Liver (tissue), 9 donors: ENCODE results near the gene ARID5B. TPM values are rescaled to one million over a fixed set of nuclear protein-coding genes. Genes with fewer than 3 reads are reported as not detected.

Experiments
- DNase-seq: peaks from one replicate; pipeline ENCODE4 v3.0.0-alpha.2; 2017; ENCODE audit warnings: low spot score
- H3K27ac ChIP-seq, 2 donors: one replicate each; pipeline ENCODE4 v1.7.0; 2013; ENCODE audit warnings: inconsistent platforms in 2 of 2, low read length in 2 of 2, control low read depth in 1 of 2, low read depth in 1 of 2, mild to moderate bottlenecking in 1 of 2
- H3K27me3 ChIP-seq, 4 donors: one replicate each; pipeline versions ENCODE4 v1.6.1 to v1.7.0; 2013; ENCODE audit warnings: low read length in 3 of 4, inconsistent platforms in 1 of 4, mild to moderate bottlenecking in 1 of 4, moderate library complexity in 1 of 4; ENCODE audit not compliant: control insufficient read depth in 4 of 4, insufficient read depth in 4 of 4
- H3K36me3 ChIP-seq, 4 donors: one replicate each; pipeline versions ENCODE4 v1.6.1 to v1.7.0; 2013; ENCODE audit warnings: low read length in 3 of 4, mild to moderate bottlenecking in 3 of 4, low read depth in 1 of 4, moderate library complexity in 1 of 4; ENCODE audit not compliant: control insufficient read depth in 4 of 4, insufficient read depth in 3 of 4
- H3K4me1 ChIP-seq, 4 donors: one replicate each; pipeline versions ENCODE4 v1.6.1 to v1.7.0; 2013; ENCODE audit warnings: low read length in 3 of 4, mild to moderate bottlenecking in 3 of 4, moderate library complexity in 1 of 4; ENCODE audit not compliant: control insufficient read depth in 4 of 4, insufficient read depth in 4 of 4
- H3K4me3 ChIP-seq, 3 donors: one replicate each; pipeline versions ENCODE4 v1.6.1 to v1.7.0; 2013; ENCODE audit warnings: low read length in 3 of 3, control low read depth in 1 of 3, low read depth in 1 of 3, mild to moderate bottlenecking in 1 of 3
- H3K9ac ChIP-seq, 2 donors: one replicate each; pipeline ENCODE4 v1.7.0; 2013; ENCODE audit warnings: low read length in 2 of 2, mild to moderate bottlenecking in 2 of 2, moderate library complexity in 2 of 2, control low read depth in 1 of 2, low read depth in 1 of 2
- H3K9me3 ChIP-seq, 4 donors: one replicate each; pipeline versions ENCODE4 v1.6.1 to v1.7.0; 2013; ENCODE audit warnings: low read length in 3 of 4; ENCODE audit not compliant: control insufficient read depth in 4 of 4
- EGR1 ChIP-seq, 2 donors: IDR thresholded peaks; 2 replicates each; pipeline ENCODE4 v1.6.1; 2016 to 2018; ENCODE audit warnings: antibody characterized with exemption in 2 of 2, low read depth in 2 of 2
- FOXA1 ChIP-seq: IDR thresholded peaks from 2 replicates; pipeline ENCODE4 v1.6.1; 2016; ENCODE audit warnings: antibody characterized with exemption
- FOXA2 ChIP-seq: IDR thresholded peaks from 2 replicates; pipeline ENCODE4 v1.6.1; 2016; ENCODE audit warnings: antibody characterized with exemption
- GABPA ChIP-seq, 2 donors: IDR thresholded peaks in 1 of 2; conservative IDR thresholded peaks in 1 of 2; 2 replicates each; pipeline ENCODE4 v1.6.1; 2016; ENCODE audit warnings: antibody characterized with exemption in 2 of 2, mild to moderate bottlenecking in 1 of 2, moderate library complexity in 1 of 2
- HNF4A ChIP-seq, 2 donors: conservative IDR thresholded peaks; 2 replicates each; pipeline ENCODE4 v1.6.1; 2016; ENCODE audit warnings: antibody characterized with exemption in 2 of 2, mild to moderate bottlenecking in 2 of 2
- HNF4G ChIP-seq: IDR thresholded peaks from 2 replicates; pipeline ENCODE4 v1.6.1; 2016; ENCODE audit warnings: antibody characterized with exemption
- JUND ChIP-seq, 2 donors: IDR thresholded peaks; 2 replicates each; pipeline ENCODE4 v1.6.1; 2016; ENCODE audit warnings: antibody characterized with exemption in 2 of 2
- MAX ChIP-seq: IDR thresholded peaks from 2 replicates; pipeline ENCODE4 v1.6.1; 2016; ENCODE audit warnings: antibody characterized with exemption
- NR2F2 ChIP-seq: IDR thresholded peaks from 2 replicates; pipeline ENCODE4 v1.6.1; 2016; ENCODE audit warnings: antibody characterized with exemption
- RAD21 ChIP-seq, 2 donors: IDR thresholded peaks; 2 replicates each; pipeline ENCODE4 v1.6.1; 2016; ENCODE audit warnings: antibody characterized with exemption in 2 of 2, mild to moderate bottlenecking in 2 of 2
- RXRA ChIP-seq, 2 donors: IDR thresholded peaks; 2 replicates each; pipeline ENCODE4 v1.6.1; 2017 to 2018; ENCODE audit warnings: antibody characterized with exemption in 2 of 2, mild to moderate bottlenecking in 1 of 2
- SP1 ChIP-seq: IDR thresholded peaks from 2 replicates; pipeline ENCODE4 v1.6.1; 2018; ENCODE audit warnings: antibody characterized with exemption, mild to moderate bottlenecking
- TAF1 ChIP-seq: conservative IDR thresholded peaks from 2 replicates; pipeline ENCODE4 v1.6.1; 2016; ENCODE audit warnings: antibody characterized with exemption, mild to moderate bottlenecking
- YY1 ChIP-seq: IDR thresholded peaks from 2 replicates; pipeline ENCODE4 v1.6.1; 2016; ENCODE audit warnings: antibody characterized with exemption, mild to moderate bottlenecking
- ZBTB33 ChIP-seq: IDR thresholded peaks from 2 replicates; pipeline ENCODE4 v1.6.1; 2016; ENCODE audit warnings: antibody characterized with exemption
- WGBS: extraction: QIAGEN DNeasy Blood & Tissue Kit; methylation state at CpG from one replicate; pipeline ENCODE4 v1.1.7; 2013; 5-methylcytosine and 5-hydroxymethylcytosine counted together
- polyA plus RNA-seq, 2 donors: library from polyadenylated mRNA; stranded (reverse) in 1 of 2; unstranded in 1 of 2; fragments of 200-250 nt in 1 of 2; fragments of >200 nt in 1 of 2; fragmentation: Nextera tagmentation in 1 of 2; extraction: Ambion mirVana in 1 of 2; gene quantifications; one replicate each; pipeline versions ENCODE4 v1.2.1 to v1.2.3, GENCODE V29; 2013 to 2015
- total RNA-seq, 2 donors: library from RNA; depleted of rRNA; stranded (reverse); fragments of >200 nt; gene quantifications; one replicate each; pipeline ENCODE4 v1.2.3, GENCODE V29; 2014
- TF ChIP-seq, protein P1 (sequence below): IDR thresholded peaks from 2 replicates; pipeline ENCODE4 v1.6.1; 2016; ENCODE audit warnings: antibody characterized with exemption
- TF ChIP-seq, protein P2 (sequence below): fragments of 150-350 bp; IDR thresholded peaks from 2 replicates; pipeline ENCODE4 v1.5.1; 2017; ENCODE audit warnings: improper control_type of control experiment, low read depth, low read length; ENCODE audit not compliant: missing input control
- TF ChIP-seq, protein P3 (sequence below): IDR thresholded peaks from 2 replicates; pipeline ENCODE4 v1.6.1; 2016; ENCODE audit warnings: antibody characterized with exemption, mild to moderate bottlenecking
- donor health status: healthy.
- donor health status: healthy.
- donor health status: healthy.
- donor health status: healthy.
- donor health status: healthy.

Gene ARID5B
- total and polyA plus RNA-seq, 4 donors: 1.3 to 6.4 (median 5.2) TPM

GRCh38 chr10:61904733-61905725, 3.5 kb downstream of the ARID5B start:
- H3K9me3 ChIP-seq: no peaks in the 10 kb centered on the region
- H3K27me3 ChIP-seq: no peaks in the 10 kb centered on the region
- H3K4me3 ChIP-seq: peak overlapping the region in 1 of 3 donors; percentile 80
- 41% methylated on average over 6 of the region's 6 CpGs for WGBS
- no peaks in the 10 kb centered on the region for H3K36me3 ChIP-seq
- peak overlapping the region; percentile 99 to 100 for H3K27ac ChIP-seq
- H3K4me1 ChIP-seq: peaks cover 1 to 24% (median 14%) of the 10 kb centered on the region in 4 donors
- H3K9ac ChIP-seq: peak overlapping the region in 1 of 2 donors; percentile 98
- no peak for DNase-seq
- TF ChIP-seq EGR1 (IDR thresholded peaks at IDR 0.05; ENCODE audit: low read depth in 2 of 2): peak in 1 of 2 donors; percentile 22
- TF ChIP-seq GABPA (IDR thresholded peaks at IDR 0.05 in 1 of 2, conservative IDR thresholded peaks at IDR 0.05 in 1 of 2): no peak
- no peak for TF ChIP-seq HNF4A (conservative IDR thresholded peaks at IDR 0.05)
- TF ChIP-seq JUND (IDR thresholded peaks at IDR 0.05): peak; percentile 85 to 91
- peak; percentile 46 to 53 for TF ChIP-seq RAD21 (IDR thresholded peaks at IDR 0.05)
- TF ChIP-seq YY1: no peak
- no peak for TF ChIP-seq HNF4G
- no peak for TF ChIP-seq NR2F2
- TF ChIP-seq, protein P1, sequence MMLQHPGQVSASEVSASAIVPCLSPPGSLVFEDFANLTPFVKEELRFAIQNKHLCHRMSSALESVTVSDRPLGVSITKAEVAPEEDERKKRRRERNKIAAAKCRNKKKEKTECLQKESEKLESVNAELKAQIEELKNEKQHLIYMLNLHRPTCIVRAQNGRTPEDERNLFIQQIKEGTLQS: peak; percentile 66
- TF ChIP-seq RXRA (IDR thresholded peaks at IDR 0.05): no peak
- no peak for TF ChIP-seq ZBTB33
- no peak for TF ChIP-seq FOXA2
- TF ChIP-seq FOXA1: no peak
- no peak for TF ChIP-seq MAX
- TF ChIP-seq TAF1: peak; percentile 72
- TF ChIP-seq SP1: peak; percentile 34
- TF ChIP-seq, protein P2, sequence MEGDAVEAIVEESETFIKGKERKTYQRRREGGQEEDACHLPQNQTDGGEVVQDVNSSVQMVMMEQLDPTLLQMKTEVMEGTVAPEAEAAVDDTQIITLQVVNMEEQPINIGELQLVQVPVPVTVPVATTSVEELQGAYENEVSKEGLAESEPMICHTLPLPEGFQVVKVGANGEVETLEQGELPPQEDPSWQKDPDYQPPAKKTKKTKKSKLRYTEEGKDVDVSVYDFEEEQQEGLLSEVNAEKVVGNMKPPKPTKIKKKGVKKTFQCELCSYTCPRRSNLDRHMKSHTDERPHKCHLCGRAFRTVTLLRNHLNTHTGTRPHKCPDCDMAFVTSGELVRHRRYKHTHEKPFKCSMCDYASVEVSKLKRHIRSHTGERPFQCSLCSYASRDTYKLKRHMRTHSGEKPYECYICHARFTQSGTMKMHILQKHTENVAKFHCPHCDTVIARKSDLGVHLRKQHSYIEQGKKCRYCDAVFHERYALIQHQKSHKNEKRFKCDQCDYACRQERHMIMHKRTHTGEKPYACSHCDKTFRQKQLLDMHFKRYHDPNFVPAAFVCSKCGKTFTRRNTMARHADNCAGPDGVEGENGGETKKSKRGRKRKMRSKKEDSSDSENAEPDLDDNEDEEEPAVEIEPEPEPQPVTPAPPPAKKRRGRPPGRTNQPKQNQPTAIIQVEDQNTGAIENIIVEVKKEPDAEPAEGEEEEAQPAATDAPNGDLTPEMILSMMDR: no peak
- TF ChIP-seq, protein P3, sequence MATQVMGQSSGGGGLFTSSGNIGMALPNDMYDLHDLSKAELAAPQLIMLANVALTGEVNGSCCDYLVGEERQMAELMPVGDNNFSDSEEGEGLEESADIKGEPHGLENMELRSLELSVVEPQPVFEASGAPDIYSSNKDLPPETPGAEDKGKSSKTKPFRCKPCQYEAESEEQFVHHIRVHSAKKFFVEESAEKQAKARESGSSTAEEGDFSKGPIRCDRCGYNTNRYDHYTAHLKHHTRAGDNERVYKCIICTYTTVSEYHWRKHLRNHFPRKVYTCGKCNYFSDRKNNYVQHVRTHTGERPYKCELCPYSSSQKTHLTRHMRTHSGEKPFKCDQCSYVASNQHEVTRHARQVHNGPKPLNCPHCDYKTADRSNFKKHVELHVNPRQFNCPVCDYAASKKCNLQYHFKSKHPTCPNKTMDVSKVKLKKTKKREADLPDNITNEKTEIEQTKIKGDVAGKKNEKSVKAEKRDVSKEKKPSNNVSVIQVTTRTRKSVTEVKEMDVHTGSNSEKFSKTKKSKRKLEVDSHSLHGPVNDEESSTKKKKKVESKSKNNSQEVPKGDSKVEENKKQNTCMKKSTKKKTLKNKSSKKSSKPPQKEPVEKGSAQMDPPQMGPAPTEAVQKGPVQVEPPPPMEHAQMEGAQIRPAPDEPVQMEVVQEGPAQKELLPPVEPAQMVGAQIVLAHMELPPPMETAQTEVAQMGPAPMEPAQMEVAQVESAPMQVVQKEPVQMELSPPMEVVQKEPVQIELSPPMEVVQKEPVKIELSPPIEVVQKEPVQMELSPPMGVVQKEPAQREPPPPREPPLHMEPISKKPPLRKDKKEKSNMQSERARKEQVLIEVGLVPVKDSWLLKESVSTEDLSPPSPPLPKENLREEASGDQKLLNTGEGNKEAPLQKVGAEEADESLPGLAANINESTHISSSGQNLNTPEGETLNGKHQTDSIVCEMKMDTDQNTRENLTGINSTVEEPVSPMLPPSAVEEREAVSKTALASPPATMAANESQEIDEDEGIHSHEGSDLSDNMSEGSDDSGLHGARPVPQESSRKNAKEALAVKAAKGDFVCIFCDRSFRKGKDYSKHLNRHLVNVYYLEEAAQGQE: no peak
